Endodermal cell (in vitro differentiated cells): ENCODE results near the gene UFC1. TPM values are rescaled to one million over a fixed set of nuclear protein-coding genes. Genes with fewer than 3 reads are reported as not detected.
A peak's percentile ranks its signal among the peaks of the same experiment; 100 is the strongest.

ENCODE experiments used
- DNase-seq: peaks from one replicate; pipeline ENCODE4 v3.0.0-alpha.2; 2017
- H3K27ac ChIP-seq: 2 replicates; pipeline ENCODE4 v1.5.1; 2013; ENCODE audit warnings: mild to moderate bottlenecking, low read depth, low read length, moderate library complexity
- H3K27me3 ChIP-seq: 2 replicates; pipeline ENCODE4 v1.6.1; 2013; ENCODE audit warnings: mild to moderate bottlenecking, low read length, moderate library complexity; ENCODE audit not compliant: insufficient read depth, control insufficient read depth, poor library complexity, severe bottlenecking
- H3K36me3 ChIP-seq: 2 replicates; pipeline ENCODE4 v1.7.0; 2013; ENCODE audit warnings: mild to moderate bottlenecking, low read length, moderate library complexity; ENCODE audit not compliant: control insufficient read depth, insufficient read depth
- H3K4me1 ChIP-seq: one replicate; pipeline ENCODE4 v1.7.0; 2013; ENCODE audit warnings: low read length; ENCODE audit not compliant: control insufficient read depth, insufficient read depth
- H3K4me3 ChIP-seq: 2 replicates; pipeline ENCODE4 v1.5.1; 2013; ENCODE audit warnings: mild to moderate bottlenecking, low read length, moderate library complexity
- H3K9ac ChIP-seq: 2 replicates; pipeline ENCODE4 v1.6.1; 2013; ENCODE audit warnings: mild to moderate bottlenecking, low read length, moderate library complexity; ENCODE audit not compliant: poor library complexity, severe bottlenecking; ENCODE audit errors: extremely low read depth
- H3K9me3 ChIP-seq: 2 replicates; pipeline ENCODE4 v1.6.1; 2013; ENCODE audit warnings: mild to moderate bottlenecking, low read length, moderate library complexity; ENCODE audit not compliant: control insufficient read depth
- H3K27ac Mint-ChIP-seq: 2 replicates; pipeline ENCODE4 v1.8.0; 2020; ENCODE audit warnings: mixed read lengths
- H3K27me3 Mint-ChIP-seq: 2 replicates; pipeline ENCODE4 v1.8.0; 2021; ENCODE audit warnings: mild to moderate bottlenecking, mixed read lengths; ENCODE audit not compliant: insufficient read depth
- H3K36me3 Mint-ChIP-seq: 2 replicates; pipeline ENCODE4 v1.8.0; 2020; ENCODE audit warnings: low read depth, mixed read lengths
- H3K4me1 Mint-ChIP-seq: 2 replicates; pipeline ENCODE4 v1.8.0; 2020; ENCODE audit warnings: mixed read lengths
- H3K4me3 Mint-ChIP-seq: 2 replicates; pipeline ENCODE4 v1.8.0; 2020; ENCODE audit warnings: mild to moderate bottlenecking, moderate library complexity, mixed read lengths
- H3K9me3 Mint-ChIP-seq: 2 replicates; pipeline ENCODE4 v1.8.0; 2020; ENCODE audit warnings: mild to moderate bottlenecking, mixed read lengths
- CTCF ChIP-seq: fragments of 200-600 bp; sonication (generic); conservative IDR thresholded peaks from 2 replicates; pipeline ENCODE4 v1.5.0; 2021; ENCODE audit warnings: antibody characterized with exemption, mild to moderate bottlenecking
- WGBS, 2 experiments: methylation state at CpG; one replicate each; pipeline versions ENCODE4 v1.1.5 to v1.1.7; 2013; ENCODE audit warnings: missing lambda C conversion rate in 2 of 2, mixed read lengths in 1 of 2; ENCODE audit not compliant: insufficient coverage in 1 of 2, insufficient read length in 1 of 2; 5-methylcytosine and 5-hydroxymethylcytosine counted together
- total RNA-seq, 2 donors: library from RNA; stranded (reverse); fragmentation: NEBNext Ultra II Directional in 1 of 2; extraction: Animal tissue kit (Norgen Biotek cat#: 25700) in 1 of 2; gene quantifications; 2 replicates in 1 of 2; 3 replicates in 1 of 2; pipeline ENCODE4 v1.2.1, GENCODE V29; 2021

UFC1 gene
- total RNA-seq, 2 donors from 2014 or later: 89.5 to 97.1 TPM

DNA sequence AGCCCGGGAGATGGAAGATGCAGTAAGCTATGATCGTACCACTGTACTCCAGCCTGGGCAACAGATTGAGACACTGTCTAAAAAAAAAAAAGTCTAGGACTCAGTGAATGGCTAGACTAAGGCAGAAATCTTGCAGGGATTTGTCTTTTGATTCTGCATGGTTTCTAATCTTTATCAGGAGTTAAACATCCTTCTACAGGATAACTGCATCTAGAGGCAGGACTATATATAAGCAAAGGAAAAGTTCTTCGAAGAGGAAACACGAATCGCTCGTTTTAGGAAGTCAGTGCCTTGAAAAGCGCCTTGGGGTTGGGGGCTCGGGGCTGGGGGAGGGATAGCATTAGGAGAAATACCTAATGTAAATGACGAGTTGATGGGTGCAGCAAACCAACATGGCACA lies 602 bp upstream of the UFC1 start:
- peaks cover 12% of the 10 kb centered on the region for H3K36me3 Mint-ChIP-seq
- Histone ChIP-seq H3K36me3 (peaks cover 15% of the 10 kb centered on the region), H3K27ac (no peak overlapping the region), H3K9me3 (no peaks in the 10 kb centered on the region), H3K27me3 (no peaks in the 10 kb centered on the region), H3K9ac (peak overlapping the region; percentile 97), H3K4me3 (peak overlapping the region; percentile 99), H3K4me1 (no peaks in the 10 kb centered on the region)
- 35 to 100% methylated on average over 2 to 9 of the region's 9 CpGs for WGBS, 2 experiments
- H3K4me3 Mint-ChIP-seq: peak overlapping the region; percentile 90
- TF ChIP-seq CTCF: no peak
- peaks cover 12% of the 10 kb centered on the region for H3K4me1 Mint-ChIP-seq
- H3K9me3 Mint-ChIP-seq: no peaks in the 10 kb centered on the region
- DNase-seq: no peak
- H3K27ac Mint-ChIP-seq: peak overlapping the region; percentile 100
- H3K27me3 Mint-ChIP-seq: no peaks in the 10 kb centered on the region

GRCh38 chr1:161157867-161158266 lies 4.1 kb downstream of the UFC1 start:
- H3K9me3 Mint-ChIP-seq: no peaks in the 10 kb centered on the region
- H3K4me1 Mint-ChIP-seq: peaks cover 25% of the 10 kb centered on the region
- Histone ChIP-seq H3K27ac (no peak overlapping the region), H3K36me3 (peaks cover 37% of the 10 kb centered on the region), H3K27me3 (no peaks in the 10 kb centered on the region), H3K4me1 (no peaks in the 10 kb centered on the region), H3K9ac (no peak overlapping the region), H3K4me3 (no peak overlapping the region), H3K9me3 (no peaks in the 10 kb centered on the region)
- no peak for TF ChIP-seq CTCF
- no peak overlapping the region for H3K4me3 Mint-ChIP-seq
- no peaks in the 10 kb centered on the region for H3K27me3 Mint-ChIP-seq
- WGBS, 2 experiments: 94 to 100% methylated on average over 1 of the region's 1 CpG
- no peak for DNase-seq
- H3K36me3 Mint-ChIP-seq: peaks cover 21% of the 10 kb centered on the region
- no peak overlapping the region for H3K27ac Mint-ChIP-seq

- H3K9me3 Mint-ChIP-seq: no peaks in the 10 kb centered on the region
- DNase-seq: no peak
- peak overlapping the region; percentile 89 for H3K27ac Mint-ChIP-seq
- peak overlapping the region; percentile 86 for H3K4me3 ChIP-seq
- H3K4me1 Mint-ChIP-seq: peaks cover 25% of the 10 kb centered on the region
- peak overlapping the region; percentile 68 for H3K9ac ChIP-seq
- no peaks in the 10 kb centered on the region for H3K27me3 Mint-ChIP-seq
- no peaks in the 10 kb centered on the region for H3K4me1 ChIP-seq
- H3K27me3 ChIP-seq: no peaks in the 10 kb centered on the region
- TF ChIP-seq CTCF: no peak
- H3K4me3 Mint-ChIP-seq: peak overlapping the region; percentile 77
- WGBS, 2 experiments: 89 to 92% methylated on average over 5 to 9 of the region's 9 CpGs
- H3K36me3 ChIP-seq: peaks cover 43% of the 10 kb centered on the region
- H3K36me3 Mint-ChIP-seq: peaks cover 27% of the 10 kb centered on the region
- no peak overlapping the region for H3K27ac ChIP-seq
- H3K9me3 ChIP-seq: no peaks in the 10 kb centered on the region
These were observed 4.7 kb downstream of the UFC1 start for GRCh38 chr1:161158316-161159010.
